Muscle layer of duodenum (tissue), 2 donors: ENCODE measurements around the gene GCNT2.
"Not testable (repeated sequence)": the region's sequence is repeated elsewhere in the genome, so short reads cannot be mapped to it uniquely, and the experiment has no call there.

Experiments
- H3K27ac ChIP-seq: one replicate; pipeline ENCODE4 v1.7.0; 2013; ENCODE audit warnings: mild to moderate bottlenecking, low read length
- H3K27me3 ChIP-seq: one replicate; pipeline ENCODE4 v1.7.0; 2013; ENCODE audit warnings: low read depth, mild to moderate bottlenecking, control low read depth, low read length
- H3K36me3 ChIP-seq, 2 donors: one replicate each; pipeline ENCODE4 v1.7.0; 2013; ENCODE audit warnings: low read length in 2 of 2, control low read depth in 1 of 2, mild to moderate bottlenecking in 1 of 2; ENCODE audit not compliant: insufficient read depth in 2 of 2, control insufficient read depth in 1 of 2
- H3K4me1 ChIP-seq, 2 donors: one replicate each; pipeline ENCODE4 v1.7.0; 2013; ENCODE audit warnings: low read length in 2 of 2, mild to moderate bottlenecking in 2 of 2, control low read depth in 1 of 2, moderate library complexity in 1 of 2; ENCODE audit not compliant: insufficient read depth in 2 of 2, control insufficient read depth in 1 of 2
- H3K4me3 ChIP-seq, 2 donors: one replicate each; pipeline ENCODE4 v1.7.0; 2013; ENCODE audit warnings: low read length in 2 of 2, low read depth in 1 of 2, mild to moderate bottlenecking in 1 of 2
- H3K9me3 ChIP-seq, 2 donors: one replicate each; pipeline ENCODE4 v1.7.0; 2013; ENCODE audit warnings: low read length in 2 of 2, control low read depth in 1 of 2, mild to moderate bottlenecking in 1 of 2; ENCODE audit not compliant: control insufficient read depth in 1 of 2
- donor health status: healthy.

The GCNT2 gene

GRCh38 chr6:10521104-10521808 is at the start of gene GCNT2:
Gene GCNT2, plus strand, starts transcription at chr6:10521351. Its CDS starts 7,561 bp downstream, at chr6:10528912.
- no peaks in the 10 kb centered on the region for H3K9me3 ChIP-seq
- no peaks in the 10 kb centered on the region for H3K4me1 ChIP-seq
- H3K27me3 ChIP-seq = no peaks in the 10 kb centered on the region
- peak within 1 kb of the TSS; percentile 81 for H3K27ac ChIP-seq
- H3K36me3 ChIP-seq = no peaks in the 10 kb centered on the region
- peak within 1 kb of the TSS; percentile 35 to 38 for H3K4me3 ChIP-seq

GRCh38 chr6:10472634-10473033 is 48.5 kb upstream of the GCNT2 start:
- H3K27me3 ChIP-seq = no peaks in the 10 kb centered on the region
- H3K36me3 ChIP-seq = no peaks in the 10 kb centered on the region
- no peaks in the 10 kb centered on the region for H3K4me1 ChIP-seq
- H3K27ac ChIP-seq = no peak overlapping the region
- no peaks in the 10 kb centered on the region for H3K9me3 ChIP-seq
- H3K4me3 ChIP-seq = no peak overlapping the region

GRCh38 chr6:10478187-10479040 is 42.7 kb upstream of the GCNT2 start:
- Histone ChIP-seq H3K9me3 (no peaks in the 10 kb centered on the region), H3K4me1 (no peaks in the 10 kb centered on the region), H3K4me3 (no peak overlapping the region), H3K36me3 (no peaks in the 10 kb centered on the region), H3K27ac (no peak overlapping the region), H3K27me3 (no peaks in the 10 kb centered on the region)

- Histone ChIP-seq H3K36me3 (no peaks in the 10 kb centered on the region), H3K4me3 (no peak overlapping the region), H3K27ac (no peak overlapping the region), H3K9me3 (no peaks in the 10 kb centered on the region), H3K4me1 (no peaks in the 10 kb centered on the region), H3K27me3 (no peaks in the 10 kb centered on the region)
Measured at GRCh38 chr6:10479939-10480700, 41.0 kb upstream of the GCNT2 start.

- no peaks in the 10 kb centered on the region for H3K9me3 ChIP-seq
- no peaks in the 10 kb centered on the region for H3K36me3 ChIP-seq
- no peaks in the 10 kb centered on the region for H3K4me1 ChIP-seq
Measured at GRCh38 chr6:10481101-10481500, 40.0 kb upstream of the GCNT2 start.

GRCh38 chr6:10482636-10483257 is 38.4 kb upstream of the GCNT2 start:
- Histone ChIP-seq H3K4me1 (no peaks in the 10 kb centered on the region), H3K4me3 (no peak overlapping the region), H3K36me3 (no peaks in the 10 kb centered on the region), H3K27ac (no peak overlapping the region), H3K27me3 (no peaks in the 10 kb centered on the region), H3K9me3 (no peaks in the 10 kb centered on the region)

More at GRCh38 chr6:10481101-10481500, 40.0 kb upstream of the GCNT2 start:
- Histone ChIP-seq H3K4me3 (no peak overlapping the region), H3K27me3 (no peaks in the 10 kb centered on the region), H3K27ac (no peak overlapping the region)

GRCh38 chr6:10484912-10485311 is 36.2 kb upstream of the GCNT2 start:
- Histone ChIP-seq H3K27ac (no peak overlapping the region), H3K4me3 (no peak overlapping the region), H3K27me3 (no peaks in the 10 kb centered on the region), H3K36me3 (no peaks in the 10 kb centered on the region), H3K9me3 (no peaks in the 10 kb centered on the region), H3K4me1 (no peaks in the 10 kb centered on the region)

- Histone ChIP-seq H3K4me3 (no peak overlapping the region), H3K9me3 (no peaks in the 10 kb centered on the region), H3K36me3 (no peaks in the 10 kb centered on the region), H3K27ac (no peak overlapping the region), H3K27me3 (no peaks in the 10 kb centered on the region), H3K4me1 (no peaks in the 10 kb centered on the region)
Measured at GRCh38 chr6:10485406-10485805, 35.7 kb upstream of the GCNT2 start.

- no peak overlapping the region for H3K27ac ChIP-seq
- no peaks in the 10 kb centered on the region for H3K4me1 ChIP-seq
- no peak overlapping the region for H3K4me3 ChIP-seq
- H3K9me3 ChIP-seq = no peaks in the 10 kb centered on the region
- H3K36me3 ChIP-seq = no peaks in the 10 kb centered on the region
- no peaks in the 10 kb centered on the region for H3K27me3 ChIP-seq
Measured at GRCh38 chr6:10486215-10486614, 34.9 kb upstream of the GCNT2 start.

GRCh38 chr6:10486944-10487588 is 34.1 kb upstream of the GCNT2 start:
- not testable (repeated sequence) for H3K4me1 ChIP-seq, H3K4me3 ChIP-seq, H3K9me3 ChIP-seq, H3K27ac ChIP-seq, H3K36me3 ChIP-seq, H3K27me3 ChIP-seq
